ENCODE results near the gene RBMS3. TPM values are rescaled to one million over a fixed set of nuclear protein-coding genes. Genes with fewer than 3 reads are reported as not detected.

Gene RBMS3
- total and polyA plus RNA-seq, 2 donors (not counting 1 experiment from before 2014, with no cell fraction given) = 26.9 to 68.4 TPM

DNA sequence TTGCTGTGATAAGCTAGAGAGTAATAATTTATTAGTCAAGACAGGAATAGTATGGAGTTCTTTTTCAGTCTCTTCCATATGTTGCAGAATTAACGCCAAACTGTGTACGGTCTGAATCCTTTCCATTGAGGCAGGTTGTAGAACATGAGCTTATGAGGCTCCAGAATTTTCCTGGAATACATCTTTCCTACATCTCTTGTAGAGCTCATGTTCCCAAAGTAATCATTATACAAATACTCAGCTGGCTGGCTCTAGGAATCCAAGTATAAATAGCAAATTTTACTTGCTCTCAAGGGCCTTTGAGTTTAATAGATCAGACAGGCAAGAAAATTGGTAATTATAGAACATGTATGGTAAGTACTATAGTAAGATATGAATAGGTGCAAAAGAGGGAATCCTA lies 419.4 kb downstream of the RBMS3 start:
- Histone ChIP-seq H3K9ac (ENCODE audit: insufficient read depth, low read length) (no peak overlapping the region), H2AFZ (ENCODE audit: low read length) (no peak overlapping the region), H3K36me3 (ENCODE audit: control insufficient read depth, insufficient read depth, low read length) (peaks cover 2% of the 10 kb centered on the region), H3K4me1 (ENCODE audit: control insufficient read depth, extremely low read depth, insufficient read depth, low read length) (peaks cover 15% of the 10 kb centered on the region), H4K20me1 (ENCODE audit: control insufficient read depth, extremely low read depth, insufficient read depth, low read length) (no peaks in the 10 kb centered on the region), H3K27ac (ENCODE audit: insufficient read depth, low read length) (no peak overlapping the region), H3K27me3 (ENCODE audit: control insufficient read depth, insufficient read depth, low read length) (no peaks in the 10 kb centered on the region), H3K9me3 (ENCODE audit: control insufficient read depth, insufficient read depth, low read depth, low read length) (no peaks in the 10 kb centered on the region), H3K4me3 (replicated peaks in 1 of 4; ENCODE audit: control extremely low read depth in 1 of 4, insufficient read depth in 1 of 4, low read depth in 3 of 4, low read length in 4 of 4) (no peak overlapping the region), H3K79me2 (ENCODE audit: control insufficient read depth, insufficient read depth, low read length) (no peaks in the 10 kb centered on the region), H3K4me2 (ENCODE audit: extremely low read depth, insufficient read depth, low read length) (no peak overlapping the region)
- DNase-seq (ENCODE audit: low read depth in 2 of 2) = no peak
- TF ChIP-seq EZH2 (IDR thresholded peaks at IDR 0.05; ENCODE audit: low read length, missing control alignments) = no peak
- TF ChIP-seq, protein P1, sequence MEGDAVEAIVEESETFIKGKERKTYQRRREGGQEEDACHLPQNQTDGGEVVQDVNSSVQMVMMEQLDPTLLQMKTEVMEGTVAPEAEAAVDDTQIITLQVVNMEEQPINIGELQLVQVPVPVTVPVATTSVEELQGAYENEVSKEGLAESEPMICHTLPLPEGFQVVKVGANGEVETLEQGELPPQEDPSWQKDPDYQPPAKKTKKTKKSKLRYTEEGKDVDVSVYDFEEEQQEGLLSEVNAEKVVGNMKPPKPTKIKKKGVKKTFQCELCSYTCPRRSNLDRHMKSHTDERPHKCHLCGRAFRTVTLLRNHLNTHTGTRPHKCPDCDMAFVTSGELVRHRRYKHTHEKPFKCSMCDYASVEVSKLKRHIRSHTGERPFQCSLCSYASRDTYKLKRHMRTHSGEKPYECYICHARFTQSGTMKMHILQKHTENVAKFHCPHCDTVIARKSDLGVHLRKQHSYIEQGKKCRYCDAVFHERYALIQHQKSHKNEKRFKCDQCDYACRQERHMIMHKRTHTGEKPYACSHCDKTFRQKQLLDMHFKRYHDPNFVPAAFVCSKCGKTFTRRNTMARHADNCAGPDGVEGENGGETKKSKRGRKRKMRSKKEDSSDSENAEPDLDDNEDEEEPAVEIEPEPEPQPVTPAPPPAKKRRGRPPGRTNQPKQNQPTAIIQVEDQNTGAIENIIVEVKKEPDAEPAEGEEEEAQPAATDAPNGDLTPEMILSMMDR (conservative IDR thresholded peaks at IDR 0.05 in 1 of 2, IDR thresholded peaks at IDR 0.05 in 1 of 2; ENCODE audit: low read depth in 1 of 2, low read length in 2 of 2) = no peak

DNA sequence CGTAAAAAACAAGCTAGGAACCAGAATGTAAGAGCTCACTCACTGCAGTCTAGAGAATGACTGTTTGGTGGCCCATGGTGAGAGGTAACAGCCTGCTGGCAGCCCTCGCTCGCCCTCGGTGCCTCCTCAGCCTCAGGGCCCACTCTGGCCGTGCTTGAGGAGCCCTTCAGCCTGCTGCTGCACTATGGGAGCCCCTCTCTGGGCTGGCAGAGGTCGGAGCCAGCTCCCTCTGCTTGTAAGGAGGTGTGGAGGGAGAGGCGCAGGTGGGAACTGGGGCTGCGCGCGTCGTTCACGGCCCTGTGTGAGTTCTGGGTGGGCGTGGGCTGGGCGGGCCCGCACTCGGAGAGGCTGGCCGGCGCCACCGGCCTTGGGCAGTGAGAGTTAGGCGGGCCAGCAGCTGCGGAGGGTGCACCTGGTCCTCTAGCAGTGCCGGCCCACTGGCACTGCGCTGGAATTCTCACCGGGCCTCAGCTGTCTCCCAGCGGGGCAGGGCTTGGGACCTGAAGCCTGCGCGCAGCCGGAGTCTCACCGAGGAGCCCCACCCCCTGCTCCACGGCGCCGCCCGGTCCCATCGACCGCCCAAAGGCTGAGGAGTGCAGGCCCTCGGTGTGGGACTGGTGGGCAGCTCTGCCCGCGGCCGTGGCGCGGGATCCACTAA lies 420.6 kb downstream of the RBMS3 start:
- Histone ChIP-seq H3K27me3 (ENCODE audit: control insufficient read depth, insufficient read depth, low read length) (no peaks in the 10 kb centered on the region), H3K27ac (ENCODE audit: insufficient read depth, low read length) (no peak overlapping the region), H3K79me2 (ENCODE audit: control insufficient read depth, insufficient read depth, low read length) (no peaks in the 10 kb centered on the region), H3K9me3 (ENCODE audit: control insufficient read depth, insufficient read depth, low read depth, low read length) (no peaks in the 10 kb centered on the region), H3K9ac (ENCODE audit: insufficient read depth, low read length) (no peak overlapping the region), H4K20me1 (ENCODE audit: control insufficient read depth, extremely low read depth, insufficient read depth, low read length) (no peaks in the 10 kb centered on the region), H3K4me1 (ENCODE audit: control insufficient read depth, extremely low read depth, insufficient read depth, low read length) (peaks cover 8% of the 10 kb centered on the region), H3K36me3 (ENCODE audit: control insufficient read depth, insufficient read depth, low read length) (peaks cover 2% of the 10 kb centered on the region), H2AFZ (ENCODE audit: low read length) (no peak overlapping the region), H3K4me2 (ENCODE audit: extremely low read depth, insufficient read depth, low read length) (no peak overlapping the region), H3K4me3 (replicated peaks in 1 of 4; ENCODE audit: control extremely low read depth in 1 of 4, insufficient read depth in 1 of 4, low read depth in 3 of 4, low read length in 4 of 4) (no peak overlapping the region)
- no peak for DNase-seq (ENCODE audit: low read depth in 2 of 2)
- TF ChIP-seq, protein P1 (conservative IDR thresholded peaks at IDR 0.05 in 1 of 2, IDR thresholded peaks at IDR 0.05 in 1 of 2; ENCODE audit: low read depth in 1 of 2, low read length in 2 of 2) = no peak
- no peak for TF ChIP-seq EZH2 (IDR thresholded peaks at IDR 0.05; ENCODE audit: low read length, missing control alignments)

DNA sequence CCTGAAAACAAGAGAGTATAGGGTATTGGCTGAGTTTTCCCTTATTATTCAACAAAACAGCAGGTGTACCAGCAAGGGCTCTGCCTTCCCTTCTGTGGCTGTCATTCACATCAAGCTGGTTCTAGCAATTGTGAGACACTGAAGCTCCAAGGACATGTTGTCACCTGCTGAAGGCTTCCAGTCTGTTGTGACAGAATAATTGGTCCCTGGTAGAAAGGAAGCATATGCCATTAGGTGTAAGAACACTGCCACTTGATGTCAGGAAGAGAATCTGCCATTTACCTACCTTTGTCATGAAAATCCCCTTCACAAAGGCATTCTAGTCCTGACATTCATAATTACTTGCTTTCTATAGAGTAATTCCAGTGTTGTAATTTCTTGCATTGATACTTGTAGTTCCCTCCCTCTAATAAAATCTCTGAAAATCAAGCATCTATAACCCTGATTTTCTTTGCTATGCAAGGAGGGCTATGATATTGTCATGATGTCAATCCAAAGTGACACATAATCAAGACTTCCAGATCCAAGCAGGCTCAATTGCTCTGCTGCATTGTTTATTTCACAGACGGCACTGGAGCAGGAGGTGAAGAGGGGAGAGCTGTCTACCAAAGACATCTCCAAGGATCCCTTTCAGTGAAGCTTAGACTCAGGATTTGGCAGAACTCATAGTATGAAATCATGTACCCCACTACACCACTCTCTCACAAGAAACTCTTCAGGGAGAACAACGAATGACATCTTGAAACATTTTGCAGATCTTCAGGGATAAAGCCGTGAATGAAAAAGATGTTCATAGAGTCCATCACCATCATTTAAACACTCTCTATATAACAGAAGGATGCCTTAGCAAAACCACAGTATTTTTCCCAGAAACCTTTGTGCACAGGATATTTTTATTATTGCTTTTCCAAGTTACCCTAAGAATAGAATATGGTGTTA lies 425.3 kb downstream of the RBMS3 start:
- H3K9me3 ChIP-seq (ENCODE audit: control insufficient read depth, insufficient read depth, low read depth, low read length) = no peaks in the 10 kb centered on the region
- H3K4me2 ChIP-seq (ENCODE audit: extremely low read depth, insufficient read depth, low read length) = no peak overlapping the region
- DNase-seq (ENCODE audit: low read depth in 2 of 2) = no peak
- no peaks in the 10 kb centered on the region for H3K79me2 ChIP-seq (ENCODE audit: control insufficient read depth, insufficient read depth, low read length)
- H3K9ac ChIP-seq (ENCODE audit: insufficient read depth, low read length) = no peak overlapping the region
- H3K27me3 ChIP-seq (ENCODE audit: control insufficient read depth, insufficient read depth, low read length) = no peaks in the 10 kb centered on the region
- H3K27ac ChIP-seq (ENCODE audit: insufficient read depth, low read length) = no peak overlapping the region
- H3K4me3 ChIP-seq (replicated peaks in 1 of 4; ENCODE audit: control extremely low read depth in 1 of 4, insufficient read depth in 1 of 4, low read depth in 3 of 4, low read length in 4 of 4) = no peak overlapping the region
- H4K20me1 ChIP-seq (ENCODE audit: control insufficient read depth, extremely low read depth, insufficient read depth, low read length) = no peaks in the 10 kb centered on the region
- H2AFZ ChIP-seq (ENCODE audit: low read length) = no peak overlapping the region
- TF ChIP-seq, protein P1 (conservative IDR thresholded peaks at IDR 0.05 in 1 of 2, IDR thresholded peaks at IDR 0.05 in 1 of 2; ENCODE audit: low read depth in 1 of 2, low read length in 2 of 2) = no peak
- TF ChIP-seq EZH2 (IDR thresholded peaks at IDR 0.05; ENCODE audit: low read length, missing control alignments) = no peak
- no peaks in the 10 kb centered on the region for H3K36me3 ChIP-seq (ENCODE audit: control insufficient read depth, insufficient read depth, low read length)
- H3K4me1 ChIP-seq (ENCODE audit: control insufficient read depth, extremely low read depth, insufficient read depth, low read length) = no peaks in the 10 kb centered on the region
